ENCODE measurements around the gene EZH1.
"Not testable (repeated sequence)": the region's sequence is repeated elsewhere in the genome, so short reads cannot be mapped to it uniquely, and the experiment has no call there.

Gene EZH1

DNA sequence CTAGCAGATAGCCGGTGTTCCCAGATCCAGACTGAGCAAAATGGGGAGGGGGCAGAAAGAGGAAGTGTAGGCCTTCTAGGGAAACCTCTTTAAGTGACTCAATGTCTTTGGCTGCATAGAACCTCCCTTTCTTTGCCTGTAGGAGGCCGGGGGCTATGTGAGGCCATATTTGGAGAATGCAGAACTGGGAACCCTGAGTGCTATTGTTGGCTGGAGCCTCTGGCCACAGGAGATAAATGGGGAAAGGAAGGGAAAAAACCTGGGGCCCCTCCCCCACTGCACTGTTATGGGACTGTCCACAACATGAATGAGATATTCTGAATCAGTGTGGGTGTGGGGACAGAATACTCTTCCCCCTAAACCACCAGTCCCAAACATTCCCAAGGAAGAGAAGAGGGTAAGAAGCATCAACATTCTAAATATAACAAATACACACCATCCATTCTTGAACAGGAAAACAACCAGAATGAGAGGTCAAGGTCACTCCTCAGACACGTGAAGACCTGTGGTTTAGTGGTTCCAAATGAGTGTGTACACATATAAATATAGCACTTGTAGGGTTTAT is 30.8 kb upstream of the EZH1 start:
- Histone ChIP-seq H4K20me1 (peaks cover 0 to 23% (median 9%) of the 10 kb centered on the region in 11 experiments; a peak in 10 of 22 replicates), H3K9ac (no peak overlapping the region), H3K27me3 (peaks cover 20 to 57% (median 50%) of the 10 kb centered on the region in 11 experiments), H3K4me1 (peaks cover 24 to 64% (median 37%) of the 10 kb centered on the region in 10 experiments), H3K4me3 (peak overlapping the region in 1 of 10 experiments; percentile 9; a peak in 1 of 20 replicates), H3K4me2 (peak overlapping the region in 10 of 11 experiments; percentile 19 to 83 (median 54); a peak in 14 of 22 replicates), H3K27ac (peak overlapping the region in 1 of 11 experiments; percentile 49; a peak in 2 of 22 replicates), H3K9me3 (replicated peaks in 1 of 11) (no peaks in the 10 kb centered on the region), H3K36me3 (peaks cover 4 to 42% (median 25%) of the 10 kb centered on the region in 11 experiments; a peak in 17 of 22 replicates)
- TF ChIP-seq Cebpa-rat (IDR thresholded peaks at IDR 0.05), result no peak

- H3K4me3 ChIP-seq, result peak overlapping the region; percentile 58 to 80 (median 67)
- peaks cover 0 to 11% (median 0%) of the 10 kb centered on the region in 11 experiments; a peak in 4 of 22 replicates for H4K20me1 ChIP-seq
- peak overlapping the region; percentile 66 to 83 (median 75) for H3K4me2 ChIP-seq
- peak overlapping the region in 10 of 11 experiments; percentile 73 to 84 (median 79); a peak in 18 of 22 replicates for H3K9ac ChIP-seq
- TF ChIP-seq Cebpa-rat (IDR thresholded peaks at IDR 0.05), result no peak
- peaks cover 6 to 43% (median 36%) of the 10 kb centered on the region in 11 experiments for H3K27me3 ChIP-seq
- H3K4me1 ChIP-seq, result peaks cover 24 to 51% (median 30%) of the 10 kb centered on the region in 10 experiments
- peaks cover 4 to 35% (median 19%) of the 10 kb centered on the region in 11 experiments; a peak in 17 of 22 replicates for H3K36me3 ChIP-seq
- H3K9me3 ChIP-seq (replicated peaks in 1 of 11), result no peaks in the 10 kb centered on the region
- H3K27ac ChIP-seq, result peak overlapping the region in 9 of 11 experiments; percentile 68 to 86 (median 78); a peak in 14 of 22 replicates
Observed at GRCh38 chr17:42774066-42774745, 29.4 kb upstream of the EZH1 start.

- H3K27me3 ChIP-seq, result peaks cover 0 to 36% (median 28%) of the 10 kb centered on the region in 11 experiments; a peak in 20 of 22 replicates
- H3K36me3 ChIP-seq, result peaks cover 4 to 28% (median 13%) of the 10 kb centered on the region in 11 experiments; a peak in 14 of 22 replicates
- TF ChIP-seq Cebpa-rat (IDR thresholded peaks at IDR 0.05), result no peak
- H3K27ac ChIP-seq, result peak within 1 kb of the TSS; percentile 45 to 86 (median 76); a peak in 21 of 22 replicates
- H4K20me1 ChIP-seq, result peaks cover 0 to 6% (median 0%) of the 10 kb centered on the region in 11 experiments; a peak in 2 of 22 replicates
- peak within 1 kb of the TSS; percentile 58 to 80 (median 67) for H3K4me3 ChIP-seq
- H3K9me3 ChIP-seq (replicated peaks in 1 of 11), result no peaks in the 10 kb centered on the region
- peaks cover 24 to 44% (median 30%) of the 10 kb centered on the region in 10 experiments for H3K4me1 ChIP-seq
- H3K4me2 ChIP-seq, result peak within 1 kb of the TSS; percentile 66 to 83 (median 75)
- peak within 1 kb of the TSS; percentile 69 to 84 (median 78) for H3K9ac ChIP-seq
Observed at GRCh38 chr17:42773290-42774035, 28.6 kb upstream of the EZH1 start, which contains the start of gene VPS25. Gene VPS25, plus strand, starts transcription at chr17:42773449. Its CDS starts 27 bp downstream, at chr17:42773476.

- H3K4me3 ChIP-seq, result peak overlapping the region; percentile 58 to 80 (median 67)
- H3K27me3 ChIP-seq, result peaks cover 0 to 30% (median 23%) of the 10 kb centered on the region in 11 experiments; a peak in 18 of 22 replicates
- H3K27ac ChIP-seq, result peak overlapping the region; percentile 45 to 86 (median 76); a peak in 21 of 22 replicates
- no peaks in the 10 kb centered on the region for H3K9me3 ChIP-seq (replicated peaks in 1 of 11)
- H3K9ac ChIP-seq, result peak overlapping the region; percentile 69 to 84 (median 78)
- H3K4me1 ChIP-seq, result peaks cover 24 to 41% (median 30%) of the 10 kb centered on the region in 10 experiments
- peaks cover 3 to 22% (median 8%) of the 10 kb centered on the region in 11 experiments; a peak in 11 of 22 replicates for H3K36me3 ChIP-seq
- H3K4me2 ChIP-seq, result peak overlapping the region; percentile 66 to 83 (median 75)
- H4K20me1 ChIP-seq, result 0 out of 22 replicates have a peak, but pooled peaks cover 0 to under 1% (median 0%) of the 10 kb centered on the region in 11 experiments
- TF ChIP-seq Cebpa-rat (IDR thresholded peaks at IDR 0.05), result no peak
Observed at GRCh38 chr17:42772945-42773289, 28.1 kb upstream of the EZH1 start.

GRCh38 chr17:42769964-42770363 is 25.1 kb upstream of the EZH1 start:
- H3K4me1 ChIP-seq, result peaks cover 13 to 21% (median 18%) of the 10 kb centered on the region in 10 experiments
- H3K9me3 ChIP-seq (replicated peaks in 1 of 11); H3K27ac ChIP-seq; H3K36me3 ChIP-seq; H4K20me1 ChIP-seq; H3K4me2 ChIP-seq; H3K9ac ChIP-seq; H3K4me3 ChIP-seq: not testable (repeated sequence)
- H3K27me3 ChIP-seq, result peaks cover 0 to 27% (median 19%) of the 10 kb centered on the region in 11 experiments; a peak in 18 of 22 replicates

DNA sequence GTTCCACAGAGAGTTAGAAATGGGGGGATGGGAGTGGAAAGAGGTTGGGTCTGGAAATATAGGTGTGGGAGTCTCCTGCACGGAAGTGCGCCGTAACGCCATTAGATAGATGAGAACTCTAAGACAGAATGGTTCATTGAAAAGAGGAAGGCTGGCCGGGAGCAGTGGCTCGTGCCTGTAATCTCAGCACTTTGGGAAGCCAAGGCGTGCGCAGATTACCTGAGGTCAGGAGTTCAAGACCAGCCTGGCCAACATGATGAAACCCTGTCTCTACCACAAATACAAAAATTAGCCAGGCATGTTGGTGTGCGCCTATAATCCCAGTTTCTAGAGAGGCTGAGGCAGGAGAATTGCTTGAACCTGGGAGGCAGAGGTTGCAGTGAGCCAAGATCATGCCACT is 23.2 kb upstream of the EZH1 start:
- not testable (repeated sequence) for H3K9ac ChIP-seq; H4K20me1 ChIP-seq; H3K4me2 ChIP-seq; H3K9me3 ChIP-seq (replicated peaks in 1 of 11); H3K27ac ChIP-seq; H3K36me3 ChIP-seq; H3K4me3 ChIP-seq
- Histone ChIP-seq H3K27me3 (peaks cover 2 to 15% (median 10%) of the 10 kb centered on the region in 11 experiments; a peak in 21 of 22 replicates), H3K4me1 (peaks cover 4 to 11% (median 8%) of the 10 kb centered on the region in 10 experiments; a peak in 18 of 20 replicates)

DNA sequence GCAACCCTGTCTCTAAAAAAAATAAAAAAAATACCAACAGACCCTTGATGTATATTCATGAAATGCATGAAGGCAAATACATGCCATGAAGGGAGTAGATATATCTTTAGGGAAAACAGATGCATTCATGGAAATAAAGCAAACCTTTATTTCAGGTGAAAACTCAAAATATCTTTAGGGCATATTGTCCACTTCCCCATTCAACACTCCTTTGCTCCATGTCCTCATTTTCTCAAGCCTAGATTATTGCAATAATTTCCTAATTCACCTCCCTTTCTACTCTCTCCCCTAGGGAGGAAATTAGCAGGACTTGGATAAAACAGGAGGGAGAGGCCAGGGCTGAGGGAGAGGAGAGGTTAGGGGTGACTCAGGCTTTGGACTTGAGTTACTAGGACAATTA is 22.7 kb upstream of the EZH1 start:
- Histone ChIP-seq H3K9me3 (replicated peaks in 1 of 11) (no peaks in the 10 kb centered on the region), H3K4me1 (peaks cover 2 to 13% (median 8%) of the 10 kb centered on the region in 10 experiments; a peak in 17 of 20 replicates), H3K4me2 (no peak overlapping the region), H4K20me1 (peaks cover 0 to 2% (median 0%) of the 10 kb centered on the region in 11 experiments; a peak in 1 of 22 replicates), H3K4me3 (no peak overlapping the region), H3K9ac (no peak overlapping the region), H3K27ac (no peak overlapping the region), H3K36me3 (no peaks in the 10 kb centered on the region), H3K27me3 (peaks cover 7 to 15% (median 11%) of the 10 kb centered on the region in 11 experiments)
- TF ChIP-seq Cebpa-rat (IDR thresholded peaks at IDR 0.05), result no peak

GRCh38 chr17:42766124-42766523 is 21.3 kb upstream of the EZH1 start:
- Histone ChIP-seq H3K4me3 (no peak overlapping the region), H4K20me1 (peaks cover 0 to 10% (median 0%) of the 10 kb centered on the region in 11 experiments; a peak in 2 of 22 replicates), H3K9ac (no peak overlapping the region), H3K4me1 (peaks cover 5 to 17% (median 12%) of the 10 kb centered on the region in 10 experiments), H3K4me2 (no peak overlapping the region), H3K27ac (no peak overlapping the region), H3K36me3 (no peaks in the 10 kb centered on the region), H3K27me3 (peaks cover 21 to 23% (median 22%) of the 10 kb centered on the region in 11 experiments), H3K9me3 (replicated peaks in 1 of 11) (no peaks in the 10 kb centered on the region)
- TF ChIP-seq Cebpa-rat (IDR thresholded peaks at IDR 0.05), result no peak

Measured in BLaER1 treated with 17β-estradiol and CSF1 and Interleukin-3, amounts not matched to agents 10 nM and 100 nM (cell line).